OCI-LY7 (cell line): ENCODE measurements around the gene TUBGCP6.
"Not testable (repeated sequence)": the region's sequence is repeated elsewhere in the genome, so short reads cannot be mapped to it uniquely, and the experiment has no call there.

ENCODE experiments used
- EZH2phosphoT487 ChIP-seq: fragments of 200-600 bp; sonication (generic); IDR thresholded peaks from 2 replicates; pipeline ENCODE4 v1.6.1; 2018; ENCODE audit warnings: low read depth, borderline replicate concordance, mild to moderate bottlenecking, mixed run types, antibody characterized with exemption, low read length, moderate library complexity, mixed read lengths
- TF ChIP-seq, protein P1 (sequence below): fragments of 200-600 bp; sonication (generic); conservative IDR thresholded peaks from 2 replicates; pipeline ENCODE4 v1.5.1; 2014; ENCODE audit warnings: mild to moderate bottlenecking, antibody characterized with exemption, low read length, moderate library complexity, mixed read lengths

DNA sequence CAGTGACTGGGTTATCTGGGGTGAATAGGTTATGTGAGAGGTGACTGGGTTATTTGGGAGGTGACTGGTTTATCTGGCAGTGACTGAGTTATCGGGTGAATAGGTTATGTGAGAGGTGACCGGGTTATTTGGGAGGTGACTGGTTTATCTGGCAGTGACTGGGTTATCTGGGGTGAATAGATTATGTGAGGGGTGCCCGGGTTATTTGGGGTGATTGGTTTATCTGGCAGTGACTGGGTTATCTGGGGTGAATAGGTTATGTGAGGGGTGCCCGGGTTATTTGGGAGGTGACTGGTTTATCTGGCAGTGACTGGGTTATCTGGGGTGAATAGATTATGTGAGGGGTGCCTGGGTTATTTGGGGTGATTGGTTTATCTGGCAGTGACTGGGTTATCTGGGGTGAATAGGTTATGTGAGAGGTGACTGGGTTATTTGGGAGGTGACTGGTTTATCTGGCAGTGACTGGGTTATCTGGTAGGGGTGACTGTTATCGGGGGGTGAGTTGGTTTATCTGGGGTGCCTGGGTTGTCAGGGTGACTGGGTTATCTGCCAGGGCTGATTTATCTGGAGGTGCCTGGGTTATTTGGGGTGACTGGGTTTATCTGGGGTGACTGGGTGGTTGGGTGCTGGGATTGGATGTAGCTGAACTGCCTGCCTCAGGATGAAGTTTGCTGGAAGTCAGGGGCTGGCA is 76.2 kb downstream of the TUBGCP6 start:
- TF ChIP-seq, protein P1, sequence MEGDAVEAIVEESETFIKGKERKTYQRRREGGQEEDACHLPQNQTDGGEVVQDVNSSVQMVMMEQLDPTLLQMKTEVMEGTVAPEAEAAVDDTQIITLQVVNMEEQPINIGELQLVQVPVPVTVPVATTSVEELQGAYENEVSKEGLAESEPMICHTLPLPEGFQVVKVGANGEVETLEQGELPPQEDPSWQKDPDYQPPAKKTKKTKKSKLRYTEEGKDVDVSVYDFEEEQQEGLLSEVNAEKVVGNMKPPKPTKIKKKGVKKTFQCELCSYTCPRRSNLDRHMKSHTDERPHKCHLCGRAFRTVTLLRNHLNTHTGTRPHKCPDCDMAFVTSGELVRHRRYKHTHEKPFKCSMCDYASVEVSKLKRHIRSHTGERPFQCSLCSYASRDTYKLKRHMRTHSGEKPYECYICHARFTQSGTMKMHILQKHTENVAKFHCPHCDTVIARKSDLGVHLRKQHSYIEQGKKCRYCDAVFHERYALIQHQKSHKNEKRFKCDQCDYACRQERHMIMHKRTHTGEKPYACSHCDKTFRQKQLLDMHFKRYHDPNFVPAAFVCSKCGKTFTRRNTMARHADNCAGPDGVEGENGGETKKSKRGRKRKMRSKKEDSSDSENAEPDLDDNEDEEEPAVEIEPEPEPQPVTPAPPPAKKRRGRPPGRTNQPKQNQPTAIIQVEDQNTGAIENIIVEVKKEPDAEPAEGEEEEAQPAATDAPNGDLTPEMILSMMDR = not testable (repeated sequence)
- TF ChIP-seq EZH2phosphoT487 = not testable (repeated sequence)
